HepG2 (cell line): Measurements from ENCODE around the gene ZER1. TPM values are rescaled to one million over a fixed set of nuclear protein-coding genes. Genes with fewer than 3 reads are reported as not detected.

Source experiments
- BORCS8-MEF2B ChIP-seq: sonication (generic); formaldehyde crosslinking; IDR thresholded peaks from 2 replicates; pipeline ENCODE4 v1.8.0; 2022; ENCODE audit warnings: mild to moderate bottlenecking, missing genetic modification reagents
- CEBPG ChIP-seq: IDR thresholded peaks from 2 replicates; pipeline ENCODE4 v1.6.1; 2016
- HNRNPL ChIP-seq: fragments of 200-400 bp; formaldehyde crosslinking; IDR thresholded peaks from 2 replicates; pipeline ENCODE4 v1.6.1; 2017; ENCODE audit warnings: mild to moderate bottlenecking, low read depth, low read length
- MAFF ChIP-seq: IDR thresholded peaks from 2 replicates; pipeline ENCODE4 v1.6.1; 2011; ENCODE audit warnings: low read depth, low read length, improper control_type of control experiment
- MAFG ChIP-seq: sonication (generic); formaldehyde crosslinking; IDR thresholded peaks from 2 replicates; pipeline ENCODE4 v1.5.1; 2020; ENCODE audit warnings: mild to moderate bottlenecking, missing genetic modification reagents
- NR1H2 ChIP-seq: sonication (generic); formaldehyde crosslinking; IDR thresholded peaks from 2 replicates; pipeline ENCODE4 v1.8.1; 2022; ENCODE audit warnings: low read depth, missing genetic modification reagents, borderline replicate concordance
- PAF1 ChIP-seq: IDR thresholded peaks from 2 replicates; pipeline ENCODE4 v1.6.1; 2016; ENCODE audit warnings: missing genetic modification reagents, missing compliant biosample characterization
- POLR2A ChIP-seq, 2 experiments: IDR thresholded peaks; 2 replicates each; pipeline ENCODE4 v1.6.1; 2011; ENCODE audit warnings: low read depth in 2 of 2, low read length in 2 of 2, mild to moderate bottlenecking in 1 of 2, moderate library complexity in 1 of 2; ENCODE audit not compliant: insufficient read depth in 1 of 2
- RAD51 ChIP-seq: fragments of 450-650 bp; IDR thresholded peaks from 2 replicates; pipeline ENCODE4 v1.6.1; 2016; ENCODE audit warnings: borderline replicate concordance
- SP1 ChIP-seq, 2 experiments: fragments of 450-650 bp in 1 of 2; sonication (generic) in 1 of 2; formaldehyde crosslinking in 1 of 2; IDR thresholded peaks; 2 replicates each; pipeline versions ENCODE4 v1.4.0 to v1.6.1; 2016 to 2020; ENCODE audit warnings: missing genetic modification reagents in 1 of 2
- TBX3 ChIP-seq: fragments of 450-650 bp; IDR thresholded peaks from 2 replicates; pipeline ENCODE4 v1.6.1; 2017; ENCODE audit warnings: antibody characterized with exemption, mild to moderate bottlenecking, inconsistent platforms, borderline replicate concordance
- ZNF234 ChIP-seq: sonication (generic); formaldehyde crosslinking; conservative IDR thresholded peaks from 2 replicates; pipeline ENCODE4 v1.5.1; 2020; ENCODE audit warnings: mild to moderate bottlenecking, missing genetic modification reagents
- ZNF546 ChIP-seq: sonication (generic); formaldehyde crosslinking; conservative IDR thresholded peaks from 2 replicates; pipeline ENCODE4 v1.8.1; 2023; ENCODE audit warnings: mild to moderate bottlenecking, missing genetic modification reagents
- ZNF776 ChIP-seq: sonication (generic); formaldehyde crosslinking; IDR thresholded peaks from 2 replicates; pipeline ENCODE4 v1.4.0; 2020; ENCODE audit warnings: mild to moderate bottlenecking, missing genetic modification reagents
- polyA plus RNA-seq, 8 experiments: library from polyadenylated mRNA; depleted of rRNA in 3 of 8; stranded (reverse) in 7 of 8; unstranded in 1 of 8; fragments of >200 nt; fragmentation: Illumina TruSeq in 4 of 8; extraction: Trizol in 4 of 8; gene quantifications; 2 replicates each; pipeline versions ENCODE4 v1.2.1 to v1.2.3, GENCODE V29; 2011 to 2016; ENCODE audit warnings: low read depth in 4 of 8, missing spikeins in 1 of 8, mixed read lengths in 1 of 8; ENCODE audit not compliant: insufficient read depth in 1 of 8
- total RNA-seq, 5 experiments: library from RNA; depleted of rRNA; stranded (reverse); fragments of >200 nt; fragmentation: Illumina TruSeq; extraction: Trizol; gene quantifications; 2 replicates each; pipeline ENCODE4 v1.2.3, GENCODE V29; 2016; ENCODE audit warnings: low read depth in 1 of 5
- TF ChIP-seq, protein P1 (sequence below): sonication (generic); formaldehyde crosslinking; IDR thresholded peaks from 2 replicates; pipeline ENCODE4 v1.9.0; 2021; ENCODE audit warnings: missing genetic modification reagents, borderline replicate concordance
- TF ChIP-seq, protein P2 (sequence below): fragments of 450-650 bp; IDR thresholded peaks from 2 replicates; pipeline ENCODE4 v1.6.1; 2016
- TF ChIP-seq, protein P3 (sequence below): sonication (generic); formaldehyde crosslinking; IDR thresholded peaks from 2 replicates; pipeline ENCODE4 v1.8.1; 2022; ENCODE audit warnings: low read depth, mild to moderate bottlenecking, missing genetic modification reagents
- TF ChIP-seq, protein P4 (sequence below): IDR thresholded peaks from 2 replicates; pipeline ENCODE4 v1.6.1; 2016; ENCODE audit warnings: low read depth
- TF ChIP-seq, protein P5 (sequence below): IDR thresholded peaks from 2 replicates; pipeline ENCODE4 v1.6.1; 2016
- TF ChIP-seq, protein P6 (sequence below), 2 experiments: fragments of 450-650 bp in 1 of 2; sonication (generic) in 1 of 2; formaldehyde crosslinking; IDR thresholded peaks; 2 replicates each; pipeline versions ENCODE4 v1.5.0 to v1.8.0; 2020 to 2022; ENCODE audit warnings: mild to moderate bottlenecking in 1 of 2, missing genetic modification reagents in 1 of 2

ZER1 gene
- total and polyA plus RNA-seq, 2 of the 13 experiments (the other 11 are each of a cell fraction or from before 2014, with no cell fraction given), result 7.7 to 40.0 TPM

DNA sequence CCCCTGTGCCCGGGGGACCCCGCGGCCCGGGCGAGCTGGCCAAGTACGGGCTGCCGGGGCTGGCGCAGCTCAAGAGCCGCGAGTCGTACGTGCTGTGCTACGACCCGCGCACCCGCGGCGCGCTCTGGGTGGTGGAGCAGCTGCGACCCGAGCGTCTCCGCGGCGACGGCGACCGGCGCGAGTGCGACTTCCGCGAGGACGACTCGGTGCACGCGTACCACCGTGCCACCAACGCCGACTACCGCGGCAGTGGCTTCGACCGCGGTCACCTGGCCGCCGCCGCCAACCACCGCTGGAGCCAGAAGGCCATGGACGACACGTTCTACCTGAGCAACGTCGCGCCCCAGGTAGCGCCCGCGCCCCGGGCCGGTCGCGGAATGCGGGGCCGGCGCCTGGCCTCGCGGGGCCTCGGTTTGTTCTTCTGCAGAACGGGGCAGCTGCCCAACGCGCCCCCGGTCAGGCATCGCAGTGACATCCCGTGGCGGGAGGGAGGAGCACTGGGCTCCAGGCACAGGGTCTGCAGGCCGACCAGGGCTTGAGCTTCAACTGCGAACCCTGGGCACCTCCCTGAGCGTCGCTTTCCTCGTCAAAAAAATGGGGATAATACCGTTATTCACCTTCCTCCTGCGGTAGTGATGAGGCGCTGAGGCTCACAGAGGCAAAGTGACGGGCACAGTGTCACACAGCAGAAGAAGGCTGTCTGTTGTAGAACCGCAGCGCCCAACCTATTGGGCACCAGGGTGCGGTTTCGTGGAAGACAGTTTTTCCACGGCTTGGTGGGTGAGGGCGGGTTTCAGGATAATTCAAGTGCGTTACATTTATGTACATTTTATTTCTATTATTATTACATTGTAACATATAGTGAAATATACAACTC, 47.4 kb upstream of the ZER1 start (continued):
- TF ChIP-seq ZNF776 (peak; percentile 46; the same call in 1 of the 2 replicates), ZNF546 (CRISPR knock-in tag) (0 out of 2 replicates have a peak, but pooled peaks have one; percentile 41), ZNF234 (CRISPR knock-in tag) (no peak), MAFG (CRISPR knock-in tag) (0 out of 2 replicates have a peak, but pooled peaks have one; percentile 20), BORCS8-MEF2B (CRISPR knock-in tag) (peak; percentile 16; the same call in 1 of the 2 replicates), NR1H2 (CRISPR knock-in tag) (no peak), MAFF (no peak), HNRNPL (no peak), TBX3 (no peak), CEBPG (CRISPR knock-in tag) (no peak), POLR2A (IDR thresholded peaks at IDR 0.05; ENCODE audit: insufficient read depth in 1 of 2, low read depth in 2 of 2, low read length in 2 of 2) (no peak), RAD51 (no peak), SP1 (IDR thresholded peaks at IDR 0.05) (no peak), SP1 (CRISPR knock-in tag; IDR thresholded peaks at IDR 0.05) (no peak), PAF1 (CRISPR knock-in tag) (no peak)
- TF ChIP-seq, protein P1, sequence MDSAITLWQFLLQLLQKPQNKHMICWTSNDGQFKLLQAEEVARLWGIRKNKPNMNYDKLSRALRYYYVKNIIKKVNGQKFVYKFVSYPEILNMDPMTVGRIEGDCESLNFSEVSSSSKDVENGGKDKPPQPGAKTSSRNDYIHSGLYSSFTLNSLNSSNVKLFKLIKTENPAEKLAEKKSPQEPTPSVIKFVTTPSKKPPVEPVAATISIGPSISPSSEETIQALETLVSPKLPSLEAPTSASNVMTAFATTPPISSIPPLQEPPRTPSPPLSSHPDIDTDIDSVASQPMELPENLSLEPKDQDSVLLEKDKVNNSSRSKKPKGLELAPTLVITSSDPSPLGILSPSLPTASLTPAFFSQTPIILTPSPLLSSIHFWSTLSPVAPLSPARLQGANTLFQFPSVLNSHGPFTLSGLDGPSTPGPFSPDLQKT (CRISPR knock-in tag), result no peak
- TF ChIP-seq, protein P2, sequence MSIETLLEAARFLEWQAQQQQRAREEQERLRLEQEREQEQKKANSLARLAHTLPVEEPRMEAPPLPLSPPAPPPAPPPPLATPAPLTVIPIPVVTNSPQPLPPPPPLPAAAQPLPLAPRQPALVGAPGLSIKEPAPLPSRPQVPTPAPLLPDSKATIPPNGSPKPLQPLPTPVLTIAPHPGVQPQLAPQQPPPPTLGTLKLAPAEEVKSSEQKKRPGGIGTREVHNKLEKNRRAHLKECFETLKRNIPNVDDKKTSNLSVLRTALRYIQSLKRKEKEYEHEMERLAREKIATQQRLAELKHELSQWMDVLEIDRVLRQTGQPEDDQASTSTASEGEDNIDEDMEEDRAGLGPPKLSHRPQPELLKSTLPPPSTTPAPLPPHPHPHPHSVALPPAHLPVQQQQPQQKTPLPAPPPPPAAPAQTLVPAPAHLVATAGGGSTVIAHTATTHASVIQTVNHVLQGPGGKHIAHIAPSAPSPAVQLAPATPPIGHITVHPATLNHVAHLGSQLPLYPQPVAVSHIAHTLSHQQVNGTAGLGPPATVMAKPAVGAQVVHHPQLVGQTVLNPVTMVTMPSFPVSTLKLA, result no peak
- TF ChIP-seq, protein P3, sequence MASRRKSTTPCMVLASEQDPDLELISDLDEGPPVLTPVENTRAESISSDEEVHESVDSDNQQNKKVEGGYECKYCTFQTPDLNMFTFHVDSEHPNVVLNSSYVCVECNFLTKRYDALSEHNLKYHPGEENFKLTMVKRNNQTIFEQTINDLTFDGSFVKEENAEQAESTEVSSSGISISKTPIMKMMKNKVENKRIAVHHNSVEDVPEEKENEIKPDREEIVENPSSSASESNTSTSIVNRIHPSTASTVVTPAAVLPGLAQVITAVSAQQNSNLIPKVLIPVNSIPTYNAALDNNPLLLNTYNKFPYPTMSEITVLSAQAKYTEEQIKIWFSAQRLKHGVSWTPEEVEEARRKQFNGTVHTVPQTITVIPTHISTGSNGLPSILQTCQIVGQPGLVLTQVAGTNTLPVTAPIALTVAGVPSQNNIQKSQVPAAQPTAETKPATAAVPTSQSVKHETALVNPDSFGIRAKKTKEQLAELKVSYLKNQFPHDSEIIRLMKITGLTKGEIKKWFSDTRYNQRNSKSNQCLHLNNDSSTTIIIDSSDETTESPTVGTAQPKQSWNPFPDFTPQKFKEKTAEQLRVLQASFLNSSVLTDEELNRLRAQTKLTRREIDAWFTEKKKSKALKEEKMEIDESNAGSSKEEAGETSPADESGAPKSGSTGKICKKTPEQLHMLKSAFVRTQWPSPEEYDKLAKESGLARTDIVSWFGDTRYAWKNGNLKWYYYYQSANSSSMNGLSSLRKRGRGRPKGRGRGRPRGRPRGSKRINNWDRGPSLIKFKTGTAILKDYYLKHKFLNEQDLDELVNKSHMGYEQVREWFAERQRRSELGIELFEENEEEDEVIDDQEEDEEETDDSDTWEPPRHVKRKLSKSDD (CRISPR knock-in tag), result no peak
- TF ChIP-seq, protein P4, sequence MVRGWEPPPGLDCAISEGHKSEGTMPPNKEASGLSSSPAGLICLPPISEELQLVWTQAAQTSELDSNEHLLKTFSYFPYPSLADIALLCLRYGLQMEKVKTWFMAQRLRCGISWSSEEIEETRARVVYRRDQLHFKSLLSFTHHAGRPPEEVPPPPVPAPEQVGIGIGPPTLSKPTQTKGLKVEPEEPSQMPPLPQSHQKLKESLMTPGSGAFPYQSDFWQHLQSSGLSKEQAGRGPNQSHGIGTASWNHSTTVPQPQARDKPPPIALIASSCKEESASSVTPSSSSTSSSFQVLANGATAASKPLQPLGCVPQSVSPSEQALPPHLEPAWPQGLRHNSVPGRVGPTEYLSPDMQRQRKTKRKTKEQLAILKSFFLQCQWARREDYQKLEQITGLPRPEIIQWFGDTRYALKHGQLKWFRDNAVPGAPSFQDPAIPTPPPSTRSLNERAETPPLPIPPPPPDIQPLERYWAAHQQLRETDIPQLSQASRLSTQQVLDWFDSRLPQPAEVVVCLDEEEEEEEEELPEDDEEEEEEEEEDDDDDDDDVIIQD (CRISPR knock-in tag), result no peak
- TF ChIP-seq, protein P5, sequence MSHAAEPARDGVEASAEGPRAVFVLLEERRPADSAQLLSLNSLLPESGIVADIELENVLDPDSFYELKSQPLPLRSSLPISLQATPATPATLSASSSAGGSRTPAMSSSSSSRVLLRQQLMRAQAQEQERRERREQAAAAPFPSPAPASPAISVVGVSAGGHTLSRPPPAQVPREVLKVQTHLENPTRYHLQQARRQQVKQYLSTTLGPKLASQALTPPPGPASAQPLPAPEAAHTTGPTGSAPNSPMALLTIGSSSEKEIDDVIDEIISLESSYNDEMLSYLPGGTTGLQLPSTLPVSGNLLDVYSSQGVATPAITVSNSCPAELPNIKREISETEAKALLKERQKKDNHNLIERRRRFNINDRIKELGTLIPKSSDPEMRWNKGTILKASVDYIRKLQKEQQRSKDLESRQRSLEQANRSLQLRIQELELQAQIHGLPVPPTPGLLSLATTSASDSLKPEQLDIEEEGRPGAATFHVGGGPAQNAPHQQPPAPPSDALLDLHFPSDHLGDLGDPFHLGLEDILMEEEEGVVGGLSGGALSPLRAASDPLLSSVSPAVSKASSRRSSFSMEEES, result no peak
- TF ChIP-seq, protein P6, sequence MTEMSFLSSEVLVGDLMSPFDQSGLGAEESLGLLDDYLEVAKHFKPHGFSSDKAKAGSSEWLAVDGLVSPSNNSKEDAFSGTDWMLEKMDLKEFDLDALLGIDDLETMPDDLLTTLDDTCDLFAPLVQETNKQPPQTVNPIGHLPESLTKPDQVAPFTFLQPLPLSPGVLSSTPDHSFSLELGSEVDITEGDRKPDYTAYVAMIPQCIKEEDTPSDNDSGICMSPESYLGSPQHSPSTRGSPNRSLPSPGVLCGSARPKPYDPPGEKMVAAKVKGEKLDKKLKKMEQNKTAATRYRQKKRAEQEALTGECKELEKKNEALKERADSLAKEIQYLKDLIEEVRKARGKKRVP (CRISPR knock-in tag; IDR thresholded peaks at IDR 0.05), result no peak
